Iris pigment epithelial cell (primary cell): ENCODE data around the gene TTC32.
A peak's percentile ranks its signal among the peaks of the same experiment; 100 is the strongest.
"Not testable (repeated sequence)": the region's sequence is repeated elsewhere in the genome, so short reads cannot be mapped to it uniquely, and the experiment has no call there.

ENCODE experiments used
- DNase-seq: peaks from one replicate; pipeline ENCODE4 v3.0.0-alpha.2; 2011; ENCODE audit warnings: low read depth

The TTC32 gene

GRCh38 chr2:19901442-19902215 is at the start of gene TTC32:
Gene TTC32 (minus strand): TSS chr2:19901983. CDS start chr2:19901854, 129 bp downstream.
- peak; percentile 94 for DNase-seq

- DNase-seq = peak; percentile 65
These were observed 47.3 kb upstream of the TTC32 start for GRCh38 chr2:19949071-19949470.

DNA sequence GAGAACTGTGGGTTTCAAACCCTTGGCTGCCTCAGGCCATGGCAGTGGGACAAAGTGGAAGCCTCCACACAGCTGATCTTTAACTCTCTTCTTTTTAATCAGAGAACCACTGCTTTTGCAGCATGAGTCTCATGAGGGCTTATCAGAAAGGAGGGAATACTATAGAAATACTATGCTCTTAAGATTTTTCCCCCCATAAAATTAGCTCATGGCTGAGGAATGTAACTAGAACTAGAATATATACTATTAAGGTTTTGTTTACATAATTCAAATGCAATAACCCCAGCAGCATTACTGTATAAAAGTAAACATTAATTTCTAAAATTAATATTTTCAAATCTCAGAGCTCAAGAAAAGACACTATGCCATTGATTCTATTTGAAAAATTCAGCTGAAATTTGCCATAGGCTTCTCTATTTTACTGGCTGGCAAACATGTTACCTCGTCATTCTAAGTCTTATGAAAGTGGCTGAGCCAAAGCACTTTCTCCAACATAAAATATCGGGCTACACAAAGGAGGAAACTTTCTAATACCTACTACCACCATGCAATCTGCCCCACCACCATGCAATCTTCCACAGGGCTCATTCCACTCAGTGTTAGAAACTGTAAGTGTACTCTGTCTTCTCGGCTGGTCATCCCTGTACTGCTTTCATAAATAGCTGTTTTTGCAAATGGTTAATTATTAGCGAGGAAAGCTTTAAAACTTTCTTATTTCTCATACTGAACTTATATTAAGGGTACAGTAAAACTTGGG is 45.6 kb upstream of the TTC32 start:
- peak; percentile 31 for DNase-seq

DNA sequence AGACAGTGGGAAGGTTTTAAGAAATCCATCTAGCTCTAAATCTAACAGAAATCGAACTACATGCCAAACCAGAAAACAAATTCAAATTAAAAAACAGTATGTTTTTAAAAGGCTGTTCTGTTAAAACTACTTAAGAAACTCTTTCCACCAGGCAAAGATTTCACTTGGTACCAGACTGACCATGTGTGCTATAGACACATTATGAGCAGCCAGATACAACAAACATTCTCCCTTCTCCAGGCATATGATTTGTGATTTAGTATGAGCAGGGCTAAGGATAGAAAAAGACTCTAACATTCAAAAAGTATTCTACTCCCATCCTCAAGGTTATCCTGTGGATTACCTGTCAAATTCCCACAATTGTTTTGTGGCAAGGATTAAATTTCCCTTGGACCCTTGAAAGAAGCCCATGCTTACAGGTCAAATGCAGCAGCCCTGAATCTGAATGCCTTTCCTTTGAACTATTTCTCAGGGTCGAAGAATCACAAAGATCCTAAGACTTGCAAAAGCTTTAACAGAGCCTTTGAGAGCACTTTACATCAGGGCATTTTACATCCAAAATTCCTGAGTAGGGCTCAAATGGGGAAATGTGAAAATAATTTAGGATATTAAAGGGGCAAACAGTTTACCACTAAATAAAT is 42.5 kb upstream of the TTC32 start:
- DNase-seq = no peak

DNA sequence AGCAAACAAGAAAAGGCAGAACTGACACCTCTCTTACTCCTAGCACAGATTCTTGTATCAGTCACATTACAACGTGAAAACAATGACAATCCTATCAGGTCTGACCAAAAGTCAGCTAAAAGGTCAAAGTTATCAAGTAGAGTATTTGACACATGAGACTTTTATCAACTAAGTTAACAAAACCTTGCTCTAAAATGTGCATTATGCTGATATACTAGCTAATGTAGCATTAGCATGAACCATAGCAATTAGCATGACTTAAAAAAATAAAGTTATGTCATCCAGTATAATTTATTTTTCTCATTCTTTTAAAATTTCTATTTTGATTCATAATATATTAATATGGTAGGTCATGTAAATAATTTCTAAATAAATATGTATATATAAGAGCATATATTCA is 41.4 kb upstream of the TTC32 start:
- DNase-seq = no peak

- DNase-seq = peak; percentile 57
These were observed 40.4 kb upstream of the TTC32 start for GRCh38 chr2:19942199-19942598.

DNA sequence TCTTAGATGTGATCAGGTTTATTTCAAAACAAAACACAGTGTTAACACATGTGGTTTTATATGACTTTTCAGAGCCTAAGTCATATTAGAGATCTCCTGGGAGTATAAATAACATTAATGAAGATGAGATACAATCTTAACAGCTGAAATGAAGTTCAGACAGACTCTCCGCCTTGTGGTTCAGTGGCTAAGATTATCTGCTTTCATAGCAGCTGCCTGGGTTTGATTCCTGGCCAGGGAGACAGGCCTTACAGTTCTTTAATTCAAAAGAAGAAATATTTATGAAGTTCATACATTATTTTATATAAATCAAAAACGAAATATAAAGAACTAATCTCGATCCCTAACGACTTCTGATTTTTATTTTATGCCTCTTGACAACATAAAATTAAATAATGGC is 35.2 kb upstream of the TTC32 start:
- DNase-seq = no peak

DNA sequence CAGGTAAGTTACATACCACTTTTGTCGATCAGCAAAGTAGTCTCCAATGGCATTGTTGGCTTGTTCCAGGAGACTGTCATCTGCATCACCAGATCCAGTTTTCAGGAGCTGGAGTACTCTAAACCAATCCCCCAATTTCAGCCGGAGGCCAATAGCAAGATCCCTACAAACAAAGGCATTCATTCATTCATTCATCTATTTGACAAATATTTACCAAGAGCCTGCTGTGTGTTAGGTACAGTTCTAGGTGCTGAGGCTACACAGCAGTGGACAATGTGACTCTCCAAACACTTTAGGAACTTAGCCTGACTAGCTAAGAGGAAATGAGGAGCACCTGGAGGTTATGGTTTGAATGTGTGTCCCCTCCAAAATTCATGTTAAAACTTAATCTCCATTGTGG is 34.4 kb upstream of the TTC32 start:
- DNase-seq = no peak

DNA sequence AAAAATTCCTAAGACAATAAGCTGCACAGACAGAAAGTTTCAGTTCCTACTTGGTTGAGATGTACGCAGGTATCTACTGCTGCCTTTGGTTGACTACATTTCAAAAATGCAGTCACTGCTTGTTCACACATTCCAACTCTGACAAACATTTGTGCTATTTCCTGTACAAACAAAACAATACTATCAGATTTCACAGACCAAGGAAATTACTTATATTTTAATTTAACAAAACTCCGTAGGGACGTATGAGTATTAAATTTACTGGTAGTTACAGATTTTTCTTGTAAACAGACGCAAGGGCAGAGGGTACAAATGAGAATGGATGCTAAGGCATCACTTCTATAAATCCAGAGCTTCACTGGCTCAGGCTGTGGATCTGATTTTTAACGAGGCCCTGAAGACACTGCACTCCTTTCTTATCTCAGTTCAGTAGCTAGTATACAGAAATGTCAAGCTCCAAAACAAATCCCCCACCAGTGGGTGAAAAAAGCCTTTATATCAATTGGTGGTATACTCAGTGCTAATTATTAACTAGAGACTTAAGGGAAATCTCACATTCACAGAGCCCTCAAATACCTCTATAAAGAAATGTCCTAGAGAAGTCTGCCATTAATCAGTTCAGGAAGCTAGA is 31.7 kb upstream of the TTC32 start:
- DNase-seq = peak; percentile 91

DNA sequence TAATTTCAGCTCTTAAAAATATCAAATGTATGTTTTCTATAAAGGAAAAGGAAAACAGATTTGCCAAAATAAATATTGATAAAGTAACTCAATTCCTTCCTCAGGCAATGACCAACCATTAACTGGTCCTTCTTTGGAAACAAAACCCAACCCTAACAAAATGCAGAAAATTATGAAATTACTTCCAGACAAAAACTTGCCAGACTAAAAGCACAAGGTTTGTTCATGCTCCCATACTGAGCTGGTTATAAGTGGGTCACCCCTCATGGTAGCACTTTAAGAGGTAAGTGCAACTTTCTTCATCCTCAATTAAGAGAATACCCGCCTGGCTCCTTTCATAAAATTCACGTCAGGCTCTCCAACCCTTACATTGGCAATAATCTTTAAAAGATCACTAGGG is 31.1 kb upstream of the TTC32 start:
- no peak for DNase-seq

DNA sequence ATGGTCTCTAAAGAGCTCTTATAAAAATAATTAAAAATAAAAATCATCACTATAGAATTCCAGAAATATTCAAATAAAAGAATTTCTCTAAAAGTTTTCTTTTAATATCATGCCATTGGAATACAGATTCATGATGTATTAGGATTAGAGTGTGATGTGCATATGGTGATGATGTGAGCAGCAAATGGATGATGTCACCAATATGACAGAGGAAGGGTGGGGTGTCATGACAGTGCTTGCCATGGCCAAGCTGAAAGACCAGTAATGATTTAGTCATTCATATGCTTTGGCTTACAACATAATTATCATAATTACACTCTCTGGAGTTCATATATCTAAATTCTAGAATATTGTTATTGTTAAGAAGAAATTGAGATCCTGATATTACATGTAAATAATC is 27.4 kb upstream of the TTC32 start:
- no peak for DNase-seq

- not testable (repeated sequence) for DNase-seq
These were observed 26.0 kb upstream of the TTC32 start for GRCh38 chr2:19927816-19928215.

DNA sequence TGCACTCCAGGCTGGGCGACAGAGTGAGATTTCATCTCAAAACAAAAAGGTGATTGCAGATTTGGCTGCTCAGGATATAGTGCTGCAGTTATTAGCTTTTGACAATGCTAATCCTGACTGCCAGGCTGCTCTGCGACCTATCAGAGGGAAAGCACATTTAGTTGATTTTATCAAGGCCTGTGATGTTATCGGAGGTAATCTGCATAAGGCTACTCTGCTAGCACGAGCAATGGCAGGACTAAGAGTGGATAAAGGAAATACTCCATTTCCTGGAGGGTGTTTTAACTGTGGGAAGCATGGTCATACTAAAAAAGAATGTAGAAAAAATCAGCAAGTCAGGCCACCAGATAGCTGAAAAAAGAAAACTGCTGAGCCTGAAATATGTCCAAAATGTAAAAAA is 22.7 kb upstream of the TTC32 start:
- DNase-seq = not testable (repeated sequence)

DNA sequence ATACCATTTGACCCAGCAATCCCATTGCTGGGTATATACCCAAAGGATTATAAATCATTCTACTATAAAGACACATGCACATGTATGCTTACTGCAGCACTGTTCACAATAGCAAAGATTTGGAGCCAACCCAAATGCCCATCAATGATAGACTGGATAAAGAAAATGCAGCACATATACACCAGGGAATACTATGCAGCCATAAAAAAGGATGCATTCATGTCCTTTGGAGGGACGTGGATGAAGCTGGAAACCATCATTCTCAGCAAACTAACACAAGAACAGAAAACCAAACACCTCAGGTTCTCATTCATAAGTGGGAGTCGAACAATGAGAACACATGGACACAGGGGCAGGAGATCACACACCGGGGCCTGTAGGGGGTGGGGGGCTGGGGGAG is 20.4 kb upstream of the TTC32 start:
- DNase-seq = not testable (repeated sequence)

DNA sequence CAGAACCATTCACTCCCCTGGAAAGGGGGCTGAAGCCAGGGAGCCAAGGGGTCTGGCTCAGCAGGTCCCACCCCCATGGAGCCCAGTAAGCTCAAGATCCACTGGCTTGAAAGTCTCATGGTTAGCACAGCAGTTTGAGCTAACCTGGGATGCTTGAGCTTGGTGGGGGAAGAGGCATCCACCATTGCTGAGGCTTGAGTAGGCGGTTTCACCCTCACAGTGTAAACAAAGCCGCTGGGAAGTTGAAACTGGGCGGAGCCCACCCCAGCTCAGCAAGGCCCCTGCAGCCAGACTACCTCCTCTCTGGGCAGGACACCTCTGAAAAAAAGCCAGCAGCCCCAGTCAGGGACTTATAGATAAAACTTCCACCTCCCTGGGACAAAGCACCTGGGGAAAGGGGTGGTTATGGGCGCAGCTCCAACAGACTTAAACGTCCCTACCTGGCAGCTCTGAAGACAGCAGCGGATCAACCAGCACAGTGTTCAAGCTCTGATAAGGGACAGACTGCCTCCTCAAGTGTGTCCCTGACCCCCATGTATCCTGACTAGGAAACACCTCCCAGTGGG is 14.7 kb upstream of the TTC32 start:
- no peak for DNase-seq

GRCh38 chr2:19914266-19914975 is 12.6 kb upstream of the TTC32 start:
- no peak for DNase-seq

- DNase-seq = peak; percentile 89
These were observed 10.2 kb upstream of the TTC32 start for GRCh38 chr2:19911808-19912509.

DNA sequence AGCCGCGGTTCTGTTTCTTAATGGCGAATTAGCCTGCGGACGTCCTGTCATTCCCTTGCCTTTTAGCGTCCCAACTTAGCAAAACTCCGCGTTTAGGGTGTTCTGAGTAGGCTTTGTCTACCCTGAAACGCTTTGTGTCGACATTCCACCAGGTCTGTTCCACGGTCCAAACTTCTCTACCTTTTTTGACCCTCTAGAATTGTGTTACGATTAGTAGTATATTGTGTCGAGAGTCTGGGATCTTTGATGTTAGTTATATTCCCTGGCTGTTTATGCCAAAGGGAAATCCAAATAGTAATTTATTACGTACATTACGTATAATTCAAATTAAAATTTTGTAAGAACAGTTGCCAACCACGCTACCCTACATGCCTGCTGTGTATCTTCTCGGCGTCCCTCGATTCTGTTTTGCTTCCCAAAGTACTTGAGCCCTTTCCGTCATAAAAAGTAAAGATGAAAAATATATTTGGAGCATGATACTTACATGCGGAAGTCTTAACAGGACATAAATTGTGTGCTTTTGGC is 495 bp upstream of the TTC32 start:
- peak; percentile 28 for DNase-seq

DNA sequence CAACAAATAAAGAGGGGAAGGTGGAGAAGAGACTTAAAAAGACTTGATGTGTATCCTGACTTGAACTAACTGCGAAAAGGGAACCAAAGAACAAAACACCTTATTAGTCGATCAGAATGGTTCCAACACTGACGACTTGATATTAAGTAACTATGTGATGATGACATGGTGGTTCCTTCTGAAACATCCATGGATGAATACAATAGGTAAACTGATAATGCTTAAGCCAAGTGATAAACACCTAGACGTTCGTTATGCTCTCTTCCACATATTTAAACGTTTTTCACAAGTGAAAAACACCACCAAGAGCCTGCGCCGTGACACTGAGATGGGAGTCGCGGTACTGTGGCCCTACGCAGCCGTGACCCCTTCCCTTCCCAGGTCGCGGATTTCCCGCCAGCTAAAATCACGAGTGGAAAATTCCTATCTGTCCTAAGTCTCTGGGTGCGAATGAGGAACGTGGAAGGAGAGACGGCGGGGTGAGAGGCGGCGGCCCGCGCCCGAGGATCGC is 797 bp downstream of the TTC32 start:
- DNase-seq = peak; percentile 23
